PC-9 (cell line): ENCODE measurements around the gene TFRC.

Experiments
- CTCF ChIP-seq: fragments of 200-600 bp; sonication (generic); conservative IDR thresholded peaks from 2 replicates; pipeline ENCODE4 v1.6.1; 2017; ENCODE audit warnings: mixed run types, antibody characterized with exemption, mild to moderate bottlenecking, moderate library complexity
- EZH2 ChIP-seq: fragments of 200-600 bp; sonication (generic); IDR thresholded peaks from 2 replicates; pipeline ENCODE4 v1.8.0; 2017; ENCODE audit warnings: antibody characterized with exemption, low read depth

- TF ChIP-seq CTCF = no peak
- no peak for TF ChIP-seq EZH2
These were observed 38.5 kb upstream of the TFRC start for GRCh38 chr3:196120291-196120951.
